BJ (cell line): ENCODE data around the gene PLA2G15. TPM values are rescaled to one million over a fixed set of nuclear protein-coding genes. Genes with fewer than 3 reads are reported as not detected.

ENCODE experiments used
- CTCF ChIA-PET: fragments of 350-600 bp; formaldehyde crosslinking; extraction: SDS; loops from one replicate; lab custom pipeline; 2021; ENCODE audit warnings: antibody characterized with exemption, inconsistent platforms; lab: Yijun Ruan, JAX
- POLR2A ChIA-PET: fragments of 300-600 bp; sonication (Branson Sonifier 250); formaldehyde crosslinking; extraction: SDS; loops from one replicate; lab custom pipeline; 2021; ENCODE audit warnings: antibody characterized with exemption; lab: Charles Lee
- DNase-seq: peaks from one replicate; pipeline ENCODE4 v3.0.0-alpha.2; 2011; ENCODE audit warnings: low read depth
- H3K27me3 ChIP-seq: 2 replicates; pipeline ENCODE4 v1.6.0; 2011; ENCODE audit warnings: low read length; ENCODE audit not compliant: control insufficient read depth, insufficient read depth
- H3K36me3 ChIP-seq: 2 replicates; pipeline ENCODE4 v1.5.1; 2011; ENCODE audit warnings: low read length; ENCODE audit not compliant: control insufficient read depth, insufficient read depth
- H3K4me3 ChIP-seq: 2 replicates; pipeline ENCODE4 v1.5.1; 2011; ENCODE audit warnings: low read depth, mild to moderate bottlenecking, control low read depth, low read length
- polyA plus RNA-seq: library from polyadenylated mRNA; depleted of rRNA; stranded (reverse); fragments of >200 nt; gene quantifications from 2 replicates; pipeline ENCODE4 v1.2.3, GENCODE V29; 2011
- TF ChIP-seq, protein P1 (sequence below): IDR thresholded peaks from 2 replicates; pipeline ENCODE4 v1.5.1; 2011; ENCODE audit warnings: low read depth, mild to moderate bottlenecking, control low read depth, inconsistent platforms, low read length, moderate library complexity; ENCODE audit not compliant: insufficient read depth

PLA2G15 gene
- polyA plus RNA-seq, 1 experiment, result 39.2 TPM

DNA sequence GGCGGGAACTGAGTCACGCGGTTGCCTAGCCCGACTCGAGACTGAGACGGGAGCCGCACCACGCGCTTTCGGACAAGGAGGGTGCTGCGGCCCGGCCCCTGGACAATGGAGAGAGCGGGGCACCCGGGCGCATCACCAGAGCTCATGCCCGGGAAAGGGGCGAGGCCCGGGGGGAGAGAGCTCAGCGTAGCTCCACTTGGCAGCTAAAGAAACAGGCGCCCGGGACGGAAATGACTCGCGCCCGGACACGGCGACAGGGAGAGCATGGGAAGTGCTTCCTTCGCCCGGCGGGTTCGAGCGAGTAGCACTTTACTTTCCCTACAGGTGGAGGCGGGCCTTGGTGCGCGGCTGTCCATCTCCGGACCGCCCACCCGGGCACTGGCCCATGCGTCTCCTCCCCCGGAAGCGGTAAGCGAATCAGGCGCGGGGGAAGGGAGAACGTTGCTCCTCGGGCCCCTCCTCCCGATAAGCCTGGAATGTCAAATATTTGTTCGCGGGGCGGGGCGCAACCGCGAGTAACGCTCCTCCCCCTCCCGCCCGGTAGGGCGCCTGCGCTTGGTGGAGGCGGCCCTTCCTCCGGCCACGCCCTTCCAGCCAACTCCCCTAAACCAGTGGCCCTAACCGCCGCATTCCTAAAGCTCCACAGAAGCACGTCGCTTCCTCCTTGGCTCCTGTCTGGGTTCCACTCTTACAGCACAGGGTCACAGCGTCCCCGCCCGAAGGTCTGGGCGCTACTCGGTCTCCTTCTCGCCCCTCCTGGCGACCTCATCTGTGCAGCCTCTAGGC, 7.7 kb upstream of the PLA2G15 start:
- CTCF ChIA-PET, result interaction anchor here (0.6 to 2.8 kb wide), 10 partner anchors 9 to 421 kb away, joined by 3 to 17 read pairs (median 3); partner anchors contain the start of gene SLC7A6
- DNase-seq, result peak; percentile 89
- H3K4me3 ChIP-seq, result peak overlapping the region; percentile 56

GRCh38 chr16:68238029-68238345, 7.2 kb upstream of the PLA2G15 start:
- TF ChIP-seq, protein P1, sequence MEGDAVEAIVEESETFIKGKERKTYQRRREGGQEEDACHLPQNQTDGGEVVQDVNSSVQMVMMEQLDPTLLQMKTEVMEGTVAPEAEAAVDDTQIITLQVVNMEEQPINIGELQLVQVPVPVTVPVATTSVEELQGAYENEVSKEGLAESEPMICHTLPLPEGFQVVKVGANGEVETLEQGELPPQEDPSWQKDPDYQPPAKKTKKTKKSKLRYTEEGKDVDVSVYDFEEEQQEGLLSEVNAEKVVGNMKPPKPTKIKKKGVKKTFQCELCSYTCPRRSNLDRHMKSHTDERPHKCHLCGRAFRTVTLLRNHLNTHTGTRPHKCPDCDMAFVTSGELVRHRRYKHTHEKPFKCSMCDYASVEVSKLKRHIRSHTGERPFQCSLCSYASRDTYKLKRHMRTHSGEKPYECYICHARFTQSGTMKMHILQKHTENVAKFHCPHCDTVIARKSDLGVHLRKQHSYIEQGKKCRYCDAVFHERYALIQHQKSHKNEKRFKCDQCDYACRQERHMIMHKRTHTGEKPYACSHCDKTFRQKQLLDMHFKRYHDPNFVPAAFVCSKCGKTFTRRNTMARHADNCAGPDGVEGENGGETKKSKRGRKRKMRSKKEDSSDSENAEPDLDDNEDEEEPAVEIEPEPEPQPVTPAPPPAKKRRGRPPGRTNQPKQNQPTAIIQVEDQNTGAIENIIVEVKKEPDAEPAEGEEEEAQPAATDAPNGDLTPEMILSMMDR, result no peak
- POLR2A ChIA-PET, result no interaction called here
- Histone ChIP-seq H3K27me3 (no peaks in the 10 kb centered on the region), H3K36me3 (no peaks in the 10 kb centered on the region), H3K4me3 (peak overlapping the region; percentile 51)
- CTCF ChIA-PET, result interaction anchor here (1.0 to 2.8 kb wide), 7 partner anchors 10 to 354 kb away, joined by 3 to 20 read pairs (median 3); partner anchors contain the start of gene SLC7A6
- DNase-seq, result no peak

More for the DNA sequence above, 7.7 kb upstream of the PLA2G15 start:
- POLR2A ChIA-PET, result interaction anchor here (0.5 to 0.6 kb wide), 2 partner anchors 255 to 1425 kb away, joined by 3 read pairs; no protein-coding TSS in a partner anchor
- no peaks in the 10 kb centered on the region for H3K27me3 ChIP-seq
- H3K36me3 ChIP-seq, result no peaks in the 10 kb centered on the region; the same call in 1 of the 2 replicates
- TF ChIP-seq, protein P1, result no peak

GRCh38 chr16:68242085-68242484, 3.1 kb upstream of the PLA2G15 start:
- H3K27me3 ChIP-seq, result no peaks in the 10 kb centered on the region
- ChIA-PET CTCF (interaction anchor here (2.4 to 2.8 kb wide), 3 partner anchors 19 to 87 kb away, joined by 8 to 13 read pairs (median 9); no protein-coding TSS in a partner anchor), POLR2A (no interaction called here)
- no peaks in the 10 kb centered on the region for H3K36me3 ChIP-seq
- TF ChIP-seq, protein P1, result no peak
- no peak for DNase-seq
- H3K4me3 ChIP-seq, result no peak overlapping the region

- no peaks in the 10 kb centered on the region for H3K27me3 ChIP-seq
- ChIA-PET CTCF (interaction anchor here (0.9 to 3.9 kb wide), 6 partner anchors 18 to 252 kb away, joined by 3 to 27 read pairs (median 10); partner anchors contain the start of gene SLC7A6), POLR2A (interaction anchor here (0.6 kb wide), 1 partner anchor 15 kb away, joined by 3 read pairs; no protein-coding TSS in a partner anchor)
- no peak for DNase-seq
- no peaks in the 10 kb centered on the region for H3K36me3 ChIP-seq
- H3K4me3 ChIP-seq, result no peak overlapping the region
- TF ChIP-seq, protein P1, result no peak
These were observed 2.0 kb upstream of the PLA2G15 start for GRCh38 chr16:68242926-68243858.
